ENCODE data around the gene SLC27A5. TPM values are rescaled to one million over a fixed set of nuclear protein-coding genes. Genes with fewer than 3 reads are reported as not detected.

SLC27A5 gene
- total and polyA plus RNA-seq, 2 donors from 2014 or later = 10.8 to 41.5 TPM

DNA sequence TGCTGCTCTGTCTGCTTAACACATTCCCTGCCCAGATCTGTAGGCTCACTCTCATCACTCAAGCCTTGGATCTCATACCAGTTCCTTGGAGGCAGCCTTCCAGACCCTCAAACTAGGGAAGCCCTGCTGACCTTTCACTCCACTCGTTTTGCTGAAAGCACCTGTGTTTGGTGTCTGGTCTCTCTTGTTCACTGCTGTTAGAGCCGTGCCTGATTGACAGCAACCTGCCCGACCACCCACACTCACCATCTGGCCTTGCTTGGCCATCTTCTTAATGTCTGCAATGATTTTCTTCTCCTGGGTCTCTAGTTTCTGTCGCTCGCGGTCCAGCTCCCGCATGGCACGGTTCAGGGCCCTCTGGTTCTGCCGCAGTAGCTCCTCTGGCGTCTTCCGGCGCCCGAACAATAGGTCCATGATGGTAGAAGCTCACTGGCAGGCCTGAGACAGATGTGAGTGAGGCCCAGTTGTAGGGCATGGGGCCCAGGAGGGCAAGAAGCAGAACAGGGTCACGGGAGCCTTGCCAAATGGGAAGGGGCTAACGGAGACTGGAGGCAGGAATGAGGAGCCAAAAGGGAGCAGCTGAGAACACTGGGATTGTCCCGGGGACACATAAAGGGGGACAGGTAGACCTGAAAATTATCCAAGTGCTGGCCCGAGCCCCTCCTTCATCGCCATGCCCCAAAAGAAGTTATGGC is 42.2 kb upstream of the SLC27A5 start:
- DNase-seq = peak in 2 of 5 donors; percentile 59 to 75
- Histone ChIP-seq H3K27me3 (ENCODE audit: control insufficient read depth, insufficient read depth, low read length) (no peaks in the 10 kb centered on the region), H3K4me1 (ENCODE audit: control insufficient read depth in 2 of 3, insufficient read depth in 2 of 3, low read depth in 1 of 3, low read length in 3 of 3) (peaks cover 0 to 32% (median 14%) of the 10 kb centered on the region in 3 donors), H3K9ac (ENCODE audit: low read length in 3 of 3) (peak overlapping the region; percentile 81 to 99 (median 89)), H3K27ac (ENCODE audit: low read depth in 2 of 2, low read length in 2 of 2) (peak overlapping the region; percentile 95 to 97), H3K36me3 (ENCODE audit: control insufficient read depth in 2 of 3, insufficient read depth in 3 of 3, low read length in 3 of 3) (peaks cover 10 to 50% (median 40%) of the 10 kb centered on the region in 3 donors), H3K9me3 (ENCODE audit: control insufficient read depth in 2 of 3, insufficient read depth in 1 of 3, low read length in 3 of 3) (no peaks in the 10 kb centered on the region), H3K4me3 (ENCODE audit: low read length in 3 of 3) (peak overlapping the region; percentile 90 to 98 (median 97))
- TF ChIP-seq, protein P1, sequence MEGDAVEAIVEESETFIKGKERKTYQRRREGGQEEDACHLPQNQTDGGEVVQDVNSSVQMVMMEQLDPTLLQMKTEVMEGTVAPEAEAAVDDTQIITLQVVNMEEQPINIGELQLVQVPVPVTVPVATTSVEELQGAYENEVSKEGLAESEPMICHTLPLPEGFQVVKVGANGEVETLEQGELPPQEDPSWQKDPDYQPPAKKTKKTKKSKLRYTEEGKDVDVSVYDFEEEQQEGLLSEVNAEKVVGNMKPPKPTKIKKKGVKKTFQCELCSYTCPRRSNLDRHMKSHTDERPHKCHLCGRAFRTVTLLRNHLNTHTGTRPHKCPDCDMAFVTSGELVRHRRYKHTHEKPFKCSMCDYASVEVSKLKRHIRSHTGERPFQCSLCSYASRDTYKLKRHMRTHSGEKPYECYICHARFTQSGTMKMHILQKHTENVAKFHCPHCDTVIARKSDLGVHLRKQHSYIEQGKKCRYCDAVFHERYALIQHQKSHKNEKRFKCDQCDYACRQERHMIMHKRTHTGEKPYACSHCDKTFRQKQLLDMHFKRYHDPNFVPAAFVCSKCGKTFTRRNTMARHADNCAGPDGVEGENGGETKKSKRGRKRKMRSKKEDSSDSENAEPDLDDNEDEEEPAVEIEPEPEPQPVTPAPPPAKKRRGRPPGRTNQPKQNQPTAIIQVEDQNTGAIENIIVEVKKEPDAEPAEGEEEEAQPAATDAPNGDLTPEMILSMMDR (IDR thresholded peaks at IDR 0.05; ENCODE audit: borderline replicate concordance, extremely low read depth, insufficient read depth) = no peak
- FAIRE-seq = no peak
- intact Hi-C loops (cut with DNase I) = no loop called here

DNA sequence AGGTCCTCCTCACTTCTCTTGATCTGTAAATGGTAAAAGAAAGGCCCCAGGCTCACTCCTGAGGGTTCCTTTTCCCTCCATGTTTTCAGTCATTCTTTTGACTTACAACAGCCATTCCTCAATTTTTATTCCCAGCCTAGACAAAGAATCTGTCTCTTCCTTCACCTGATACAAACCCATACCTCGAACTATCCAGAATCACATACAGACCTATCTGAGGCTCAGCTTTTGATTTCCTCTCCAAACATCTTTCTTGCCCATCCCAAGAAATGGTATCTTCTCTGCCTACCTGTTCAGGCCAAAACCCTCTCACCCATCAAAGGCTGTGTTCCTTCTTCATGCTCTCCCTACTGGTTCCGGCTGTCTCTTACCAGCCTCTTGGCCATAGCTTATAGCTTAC is 40.9 kb upstream of the SLC27A5 start:
- TF ChIP-seq, protein P1 (IDR thresholded peaks at IDR 0.05; ENCODE audit: borderline replicate concordance, extremely low read depth, insufficient read depth) = no peak
- intact Hi-C loops (cut with DNase I) = no loop called here
- no peak for FAIRE-seq

GRCh38 chr19:58551577-58552471 is 40.0 kb upstream of the SLC27A5 start:
- intact Hi-C loops (cut with DNase I) = no loop called here
- no peaks in the 10 kb centered on the region for H3K27me3 ChIP-seq (ENCODE audit: control insufficient read depth, insufficient read depth, low read length)
- H3K36me3 ChIP-seq (ENCODE audit: control insufficient read depth in 2 of 3, insufficient read depth in 3 of 3, low read length in 3 of 3) = peaks cover 16 to 64% (median 54%) of the 10 kb centered on the region in 3 donors
- TF ChIP-seq, protein P1 (IDR thresholded peaks at IDR 0.05; ENCODE audit: borderline replicate concordance, extremely low read depth, insufficient read depth) = no peak
- H3K4me3 ChIP-seq (ENCODE audit: low read length in 3 of 3) = no peak overlapping the region
- H3K9ac ChIP-seq (ENCODE audit: low read length in 3 of 3) = peak overlapping the region in 1 of 3 donors; percentile 12
- H3K9me3 ChIP-seq (ENCODE audit: control insufficient read depth in 2 of 3, insufficient read depth in 1 of 3, low read length in 3 of 3) = no peaks in the 10 kb centered on the region
- peaks cover 0 to 27% (median 10%) of the 10 kb centered on the region in 3 donors for H3K4me1 ChIP-seq (ENCODE audit: control insufficient read depth in 2 of 3, insufficient read depth in 2 of 3, low read depth in 1 of 3, low read length in 3 of 3)
- no peak overlapping the region for H3K27ac ChIP-seq (ENCODE audit: low read depth in 2 of 2, low read length in 2 of 2)
- no peak for FAIRE-seq
- DNase-seq = no peak

More for the DNA sequence above, 40.9 kb upstream of the SLC27A5 start:
- Histone ChIP-seq H3K27me3 (ENCODE audit: control insufficient read depth, insufficient read depth, low read length) (no peaks in the 10 kb centered on the region), H3K27ac (ENCODE audit: low read depth in 2 of 2, low read length in 2 of 2) (no peak overlapping the region), H3K4me1 (ENCODE audit: control insufficient read depth in 2 of 3, insufficient read depth in 2 of 3, low read depth in 1 of 3, low read length in 3 of 3) (peaks cover 0 to 34% (median 14%) of the 10 kb centered on the region in 3 donors), H3K9me3 (ENCODE audit: control insufficient read depth in 2 of 3, insufficient read depth in 1 of 3, low read length in 3 of 3) (no peaks in the 10 kb centered on the region), H3K36me3 (ENCODE audit: control insufficient read depth in 2 of 3, insufficient read depth in 3 of 3, low read length in 3 of 3) (peaks cover 14 to 61% (median 51%) of the 10 kb centered on the region in 3 donors), H3K9ac (ENCODE audit: low read length in 3 of 3) (no peak overlapping the region), H3K4me3 (ENCODE audit: low read length in 3 of 3) (no peak overlapping the region)
- DNase-seq = no peak

Data from kidney (tissue), 14 donors.